ENCODE measurements around the gene ZNF692. TPM values are rescaled to one million over a fixed set of nuclear protein-coding genes. Genes with fewer than 3 reads are reported as not detected.
"Not testable (repeated sequence)": the region's sequence is repeated elsewhere in the genome, so short reads cannot be mapped to it uniquely, and the experiment has no call there.

The ZNF692 gene
- total RNA-seq, 1 experiment from 2014 or later = 40.1 TPM

- Histone ChIP-seq H3K23ac (ENCODE audit: insufficient read length, low read depth, low read length) (no peak overlapping the region), H3K27me3 (ENCODE audit: insufficient read depth, low read length) (no peaks in the 10 kb centered on the region), H2BK5ac (ENCODE audit: insufficient read length, low read length) (no peak overlapping the region), H2AFZ (ENCODE audit: low read length) (no peak overlapping the region), H3K4me1 (ENCODE audit: insufficient read depth, low read length) (no peaks in the 10 kb centered on the region), H3K27ac (ENCODE audit: insufficient read length, low read depth, low read length) (no peak overlapping the region), H4K5ac (ENCODE audit: insufficient read length, low read depth, low read length) (no peak overlapping the region), H4K91ac (ENCODE audit: insufficient read length, low read depth, low read length) (no peak overlapping the region), H2BK12ac (ENCODE audit: insufficient read length, low read depth, low read length) (no peak overlapping the region), H3T11ph (ENCODE audit: low read length) (no peak overlapping the region), H2BK20ac (ENCODE audit: low read depth, low read length, poor library complexity, severe bottlenecking) (no peak overlapping the region), H4K8ac (replicated peaks; ENCODE audit: insufficient read length, low read depth, low read length) (no peak overlapping the region), H3K14ac (ENCODE audit: insufficient read depth, low read length) (no peak overlapping the region), H3K56ac (ENCODE audit: insufficient read length, low read depth, low read length) (no peak overlapping the region), H3K79me1 (ENCODE audit: insufficient read depth, low read depth, low read length, poor library complexity, severe bottlenecking) (no peaks in the 10 kb centered on the region), H2BK120ac (ENCODE audit: low read depth, low read length, poor library complexity, severe bottlenecking) (no peak overlapping the region), H3K18ac (ENCODE audit: insufficient read length, low read depth, low read length) (no peak overlapping the region), H3K9ac (ENCODE audit: extremely low read depth, insufficient read length, low read length) (no peak overlapping the region), H3K23me2 (ENCODE audit: insufficient read length, low read depth, low read length, poor library complexity, severe bottlenecking) (no peaks in the 10 kb centered on the region), H3K79me2 (ENCODE audit: insufficient read depth, low read length) (no peaks in the 10 kb centered on the region), H2BK15ac (ENCODE audit: low read depth, low read length) (no peak overlapping the region), H4K20me1 (ENCODE audit: control insufficient read depth, insufficient read depth, insufficient read length) (no peaks in the 10 kb centered on the region), H3K4me2 (ENCODE audit: insufficient read depth, insufficient read length, low read length) (no peak overlapping the region), H2AK5ac (ENCODE audit: insufficient read length, low read length) (no peak overlapping the region), H3K4ac (ENCODE audit: low read depth, low read length) (no peak overlapping the region), H3K9me3 (ENCODE audit: control insufficient read depth, low read depth, low read length) (peaks cover 41% of the 10 kb centered on the region)
- TF ChIP-seq CTCF (conservative IDR thresholded peaks at IDR 0.05) = no peak
- no peak for DNase-seq
- Mint-ChIP-seq H3K4me3 (no peak overlapping the region), H3K36me3 (ENCODE audit: insufficient read depth in 1 of 3, low read depth in 3 of 3) (peaks cover 0 to 13% (median 2%) of the 10 kb centered on the region in 3 experiments; a peak in 4 of 7 replicates), H3K9me3 (peaks cover 41 to 52% of the 10 kb centered on the region in 2 experiments), H3K27ac (no peak overlapping the region), H3K27me3 (ENCODE audit: low read depth) (peaks cover 4% of the 10 kb centered on the region), H3K4me1 (no peaks in the 10 kb centered on the region)
- no CpG with 5 or more reads among the region's 10 CpGs for WGBS (ENCODE audit: extremely low coverage, insufficient read length, low lambda C conversion rate)
Observed at GRCh38 chr1:248804771-248805681, 53.9 kb downstream of the ZNF692 start.

- H3K9me3 Mint-ChIP-seq = peaks cover 53 to 67% of the 10 kb centered on the region in 2 experiments
- H3K18ac ChIP-seq (ENCODE audit: insufficient read length, low read depth, low read length) = not testable (repeated sequence)
- no CpG with 5 or more reads among the region's 15 CpGs for WGBS (ENCODE audit: extremely low coverage, insufficient read length, low lambda C conversion rate)
Observed at GRCh38 chr1:248803501-248803900, 55.4 kb downstream of the ZNF692 start.

More at GRCh38 chr1:248803501-248803900, 55.4 kb downstream of the ZNF692 start:
- H3K4ac ChIP-seq (ENCODE audit: low read depth, low read length); H2BK12ac ChIP-seq (ENCODE audit: insufficient read length, low read depth, low read length); H3K23me2 ChIP-seq (ENCODE audit: insufficient read length, low read depth, low read length, poor library complexity, severe bottlenecking); DNase-seq; H3K4me2 ChIP-seq (ENCODE audit: insufficient read depth, insufficient read length, low read length); H3K14ac ChIP-seq (ENCODE audit: insufficient read depth, low read length); H3K79me1 ChIP-seq (ENCODE audit: insufficient read depth, low read depth, low read length, poor library complexity, severe bottlenecking); H3K4me1 ChIP-seq (ENCODE audit: insufficient read depth, low read length); H2BK120ac ChIP-seq (ENCODE audit: low read depth, low read length, poor library complexity, severe bottlenecking); H4K8ac ChIP-seq (replicated peaks; ENCODE audit: insufficient read length, low read depth, low read length); H4K91ac ChIP-seq (ENCODE audit: insufficient read length, low read depth, low read length); H3K27me3 ChIP-seq (ENCODE audit: insufficient read depth, low read length); H2AK5ac ChIP-seq (ENCODE audit: insufficient read length, low read length); H4K5ac ChIP-seq (ENCODE audit: insufficient read length, low read depth, low read length); H2BK15ac ChIP-seq (ENCODE audit: low read depth, low read length); H2AFZ ChIP-seq (ENCODE audit: low read length); H3K4me1 Mint-ChIP-seq; H3K79me2 ChIP-seq (ENCODE audit: insufficient read depth, low read length); H3K27ac ChIP-seq (ENCODE audit: insufficient read length, low read depth, low read length); H2BK20ac ChIP-seq (ENCODE audit: low read depth, low read length, poor library complexity, severe bottlenecking); H4K20me1 ChIP-seq (ENCODE audit: control insufficient read depth, insufficient read depth, insufficient read length); H3K27ac Mint-ChIP-seq; H3K23ac ChIP-seq (ENCODE audit: insufficient read length, low read depth, low read length); H3K4me3 Mint-ChIP-seq; H3K27me3 Mint-ChIP-seq (ENCODE audit: low read depth); H3T11ph ChIP-seq (ENCODE audit: low read length); H3K9ac ChIP-seq (ENCODE audit: extremely low read depth, insufficient read length, low read length); H3K56ac ChIP-seq (ENCODE audit: insufficient read length, low read depth, low read length); H2BK5ac ChIP-seq (ENCODE audit: insufficient read length, low read length): not testable (repeated sequence)
- H3K36me3 Mint-ChIP-seq (ENCODE audit: insufficient read depth in 1 of 3, low read depth in 3 of 3) = peaks cover 0 to 13% (median 2%) of the 10 kb centered on the region in 3 experiments; a peak in 4 of 7 replicates
- H3K9me3 ChIP-seq (ENCODE audit: control insufficient read depth, low read depth, low read length) = peaks cover 41% of the 10 kb centered on the region

Measured in H9 (cell line).